Measurements from ENCODE around the gene TNFRSF25.
"Not testable (repeated sequence)": the region's sequence is repeated elsewhere in the genome, so short reads cannot be mapped to it uniquely, and the experiment has no call there.

The TNFRSF25 gene

DNA sequence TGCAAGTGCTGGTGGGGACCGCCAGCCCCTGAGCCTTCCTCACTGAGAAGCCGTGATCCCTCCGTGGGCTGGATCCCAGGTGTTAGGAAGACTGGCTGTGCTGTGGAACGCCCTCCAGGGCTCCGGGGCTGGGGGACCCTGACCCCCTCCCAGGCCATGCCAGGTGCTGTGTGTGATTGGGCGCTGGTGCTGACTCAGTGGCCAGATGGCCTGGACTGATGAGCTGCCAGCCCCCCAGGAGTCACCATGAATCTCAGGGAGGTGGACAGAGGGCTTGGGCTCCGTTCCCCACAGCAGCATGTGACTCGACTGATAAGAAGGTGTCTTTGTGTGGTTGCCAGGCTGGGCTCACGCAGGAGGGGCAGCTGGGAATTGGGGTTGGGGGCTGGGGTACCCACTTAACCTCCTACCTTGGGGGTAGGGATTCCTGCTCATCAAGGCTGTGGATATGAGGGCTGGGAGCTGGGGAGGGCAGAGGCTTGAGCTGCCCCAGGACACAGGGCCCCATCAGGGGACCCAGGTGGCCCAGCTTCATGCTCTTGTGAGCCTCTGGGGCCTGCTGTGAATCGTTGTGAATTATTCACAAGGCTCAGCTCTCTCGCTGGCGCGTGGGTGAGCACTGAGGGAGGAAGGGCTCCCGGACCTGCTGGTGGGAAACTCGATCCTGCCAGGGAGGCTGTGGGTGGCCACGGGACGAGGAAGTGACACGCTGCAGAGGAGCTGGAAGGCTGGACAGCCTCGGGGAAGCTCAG is 36.1 kb downstream of the TNFRSF25 start:
- not testable (repeated sequence) for DNase-seq

DNA sequence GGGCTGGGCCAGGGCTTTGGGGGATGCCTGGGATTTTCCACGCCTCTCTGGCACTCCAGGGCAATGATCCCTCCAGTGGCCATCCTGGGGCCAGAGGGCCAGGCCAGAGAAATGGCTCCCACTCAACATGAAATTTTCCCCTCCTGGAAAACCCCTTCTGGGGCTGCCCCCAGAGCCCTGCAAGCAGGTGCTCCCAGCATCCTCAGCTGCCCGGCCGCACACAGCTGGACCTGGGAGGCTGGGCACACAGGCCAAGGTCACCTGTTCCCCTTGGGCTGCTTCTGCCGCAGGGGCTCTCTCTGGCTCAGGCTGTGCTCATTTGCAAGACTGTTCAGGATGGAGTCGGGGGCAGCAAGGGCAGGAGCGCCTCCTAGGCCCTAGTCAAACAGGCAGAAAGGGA is 37.5 kb downstream of the TNFRSF25 start:
- not testable (repeated sequence) for DNase-seq

DNA sequence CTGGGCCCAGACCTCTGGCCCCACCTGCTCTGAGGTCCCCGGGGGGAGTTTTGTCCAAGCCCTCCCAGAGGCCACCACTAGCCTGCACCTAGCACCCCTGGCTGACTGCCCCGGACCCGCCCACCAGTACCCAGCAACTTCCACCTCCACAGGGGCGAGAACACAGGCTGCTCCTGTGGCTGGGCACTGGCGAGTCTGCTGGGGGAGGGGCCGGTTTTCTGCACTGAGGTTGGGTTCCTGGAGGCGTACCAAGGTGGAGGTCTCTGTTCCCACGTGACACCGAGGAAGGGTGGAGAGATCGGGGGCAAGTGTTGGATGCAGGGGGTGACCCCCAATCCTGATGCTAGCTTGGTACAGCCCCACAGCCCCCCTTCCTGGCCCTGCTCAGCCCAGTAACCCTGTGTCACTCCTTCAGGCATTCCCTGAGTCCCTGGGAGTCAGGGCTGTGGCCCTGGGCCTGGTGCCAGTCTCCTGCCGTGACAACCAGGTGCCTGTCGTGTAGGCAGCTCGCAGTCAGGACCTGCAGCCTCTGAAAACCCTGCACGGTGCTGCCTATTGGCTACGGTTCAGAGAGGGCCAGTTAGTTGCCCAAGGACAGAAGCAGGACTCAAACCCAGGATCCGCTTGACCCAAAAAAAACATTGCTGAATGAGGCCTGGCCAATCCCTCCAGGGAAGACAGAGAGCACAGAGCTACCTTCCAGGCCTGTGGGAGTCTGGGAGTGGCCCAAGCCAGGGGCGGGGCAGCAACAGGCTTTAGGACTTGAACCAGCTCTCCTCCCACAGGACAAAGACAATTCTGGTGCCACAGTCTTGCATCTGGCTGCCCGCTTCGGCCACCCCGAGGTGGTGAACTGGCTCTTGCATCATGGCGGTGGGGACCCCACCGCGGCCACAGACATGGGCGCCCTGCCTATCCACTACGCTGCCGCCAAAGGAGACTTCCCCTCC is 38.3 kb downstream of the TNFRSF25 start:
- DNase-seq: no peak

DNA sequence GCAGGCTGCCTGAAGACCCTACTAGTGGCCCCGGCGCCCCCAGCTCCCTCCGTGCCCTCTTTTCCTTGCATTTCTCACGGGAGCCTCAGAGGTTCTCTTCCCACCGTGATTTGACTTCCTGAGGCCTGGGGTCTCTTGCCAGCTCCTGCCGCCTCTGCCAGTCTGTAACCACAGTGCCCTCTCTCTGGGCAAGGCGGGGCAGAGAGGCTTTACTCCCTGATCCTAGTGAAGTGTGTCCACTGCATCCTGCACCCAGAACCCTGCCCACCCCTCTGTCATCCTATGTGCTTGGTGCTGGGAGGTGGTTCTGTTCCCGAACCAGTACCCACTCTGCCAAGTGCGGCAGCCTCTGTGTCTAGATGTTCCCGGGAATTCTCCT is 39.0 kb downstream of the TNFRSF25 start:
- DNase-seq: no peak

DNA sequence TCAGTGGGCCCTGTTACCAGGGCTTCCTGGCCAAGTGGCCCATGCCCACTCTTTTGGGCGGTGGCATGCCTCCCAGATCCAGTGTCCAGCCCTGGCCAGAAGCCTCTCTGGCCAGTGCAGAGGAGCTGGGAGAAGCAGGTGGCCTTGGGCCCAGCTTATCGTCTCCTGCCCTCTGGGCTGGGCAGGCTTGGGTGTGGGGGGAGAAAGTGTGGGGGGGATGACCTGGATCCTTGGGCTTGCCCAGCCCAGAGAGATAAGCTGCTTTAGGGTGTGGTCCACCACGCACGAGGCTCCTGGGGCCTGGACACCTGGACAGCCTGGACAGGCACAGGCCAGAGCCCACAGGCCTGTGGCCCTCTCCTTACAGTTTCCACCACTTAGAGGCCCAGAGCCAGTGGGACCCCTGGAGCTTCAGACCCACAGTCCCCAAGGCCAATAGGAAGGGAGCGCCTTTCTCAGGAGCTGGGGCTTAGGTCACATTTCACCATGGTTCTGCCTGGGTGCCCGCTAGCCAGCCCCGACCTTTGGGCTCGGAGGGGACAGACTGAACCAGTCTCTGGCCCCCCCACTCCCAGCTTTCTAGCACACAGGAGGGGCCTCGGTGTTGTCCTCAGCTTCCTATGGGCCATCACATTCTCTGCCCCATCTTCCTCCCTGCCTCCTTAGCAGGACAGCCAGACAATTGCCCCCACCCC is 39.5 kb downstream of the TNFRSF25 start:
- no peak for DNase-seq

DNA sequence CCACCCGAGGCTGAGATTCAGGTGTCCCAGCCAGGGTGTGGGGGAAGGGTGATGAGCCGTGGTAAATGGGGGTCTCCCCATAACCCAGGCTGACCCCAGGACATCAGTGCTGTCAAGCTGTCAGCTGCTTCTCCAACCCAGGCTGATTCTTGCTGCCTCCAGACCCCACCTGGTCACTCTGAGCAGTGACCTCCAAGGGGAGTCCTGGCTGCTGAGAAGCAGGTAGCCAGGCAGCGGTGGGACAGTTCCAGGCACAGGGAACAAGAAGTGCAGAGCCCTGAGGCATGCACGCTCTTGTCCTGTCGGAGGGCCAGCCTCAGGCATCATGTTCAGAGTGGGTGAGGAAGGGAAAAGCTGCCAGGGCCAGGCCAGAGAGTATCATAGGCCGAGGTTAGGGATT is 40.3 kb downstream of the TNFRSF25 start:
- DNase-seq: no peak

DNA sequence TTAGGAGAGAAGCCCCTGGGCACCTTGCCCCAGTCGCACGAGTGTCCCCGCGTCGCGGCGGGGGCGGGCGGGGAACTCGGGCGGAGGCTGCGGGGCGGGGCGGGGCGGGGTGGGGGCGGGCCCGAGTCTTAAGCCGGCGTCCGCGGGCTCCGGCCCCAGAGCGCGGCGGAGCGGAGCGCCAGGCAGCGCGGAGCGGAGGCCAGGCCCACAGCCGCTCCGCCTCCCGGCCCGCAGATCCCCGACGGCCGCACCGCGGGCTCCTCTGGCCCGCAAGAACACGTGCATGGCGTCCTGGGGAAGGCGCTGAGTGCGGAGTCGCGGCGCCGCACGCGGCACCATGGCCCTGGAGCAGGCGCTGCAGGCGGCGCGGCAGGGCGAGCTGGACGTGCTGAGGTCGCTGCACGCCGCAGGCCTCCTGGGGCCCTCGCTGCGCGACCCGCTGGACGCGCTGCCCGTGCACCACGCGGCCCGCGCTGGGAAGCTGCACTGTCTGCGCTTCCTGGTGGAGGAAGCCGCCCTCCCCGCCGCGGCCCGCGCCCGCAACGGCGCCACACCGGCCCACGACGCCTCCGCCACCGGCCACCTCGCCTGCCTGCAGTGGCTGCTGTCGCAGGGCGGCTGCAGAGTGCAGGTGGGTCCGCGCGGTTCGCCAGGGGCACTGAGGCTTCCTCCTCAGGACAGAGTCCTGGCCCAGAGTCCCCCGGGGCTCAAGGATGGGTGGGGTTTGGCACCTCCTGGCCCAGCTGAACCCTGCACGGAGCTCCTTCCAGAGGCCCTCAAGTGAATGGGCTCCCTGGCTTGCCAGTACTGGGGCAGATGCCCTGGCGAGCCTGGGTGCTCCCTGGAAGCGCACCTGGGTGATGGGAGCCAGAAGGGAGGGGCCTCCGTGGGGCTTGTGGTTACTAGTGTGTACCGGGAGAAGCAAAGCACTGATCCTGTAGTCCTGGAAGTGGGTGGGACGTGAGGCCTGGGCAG is 41.1 kb downstream of the TNFRSF25 start, which contains the start of gene ESPN:
ESPN (plus strand) TSS at position 158 of the 975 bp plus-strand sequence; CDS start at position 338, 180 bp downstream.
- no peak for DNase-seq

DNA sequence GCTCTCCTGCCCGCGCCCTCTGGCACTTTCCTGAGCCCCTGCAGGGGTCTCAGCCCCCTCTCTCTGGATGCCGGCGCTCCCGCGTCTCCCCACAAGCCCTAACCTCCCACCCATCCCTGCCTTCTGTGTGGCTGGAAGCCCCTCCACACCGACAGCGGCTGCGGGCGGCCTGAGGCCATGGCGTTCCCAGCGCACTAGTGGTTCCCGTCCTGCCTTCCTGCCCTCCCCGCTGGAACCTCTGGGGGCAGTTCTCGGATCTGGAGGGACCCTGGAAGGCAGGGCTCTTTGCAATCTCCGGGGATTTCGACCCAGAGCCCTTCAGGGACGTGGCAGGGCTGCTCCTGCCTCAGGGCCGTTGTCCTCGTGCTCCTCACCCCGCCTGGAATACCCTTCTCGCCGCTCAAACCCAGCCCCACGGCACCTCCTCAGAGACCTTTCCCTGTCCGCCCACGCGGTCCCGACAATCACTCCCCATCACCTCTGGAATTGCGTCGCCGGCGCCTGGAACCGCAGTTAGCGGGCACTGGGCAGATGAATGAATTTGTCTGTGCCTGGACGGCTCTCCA is 41.9 kb downstream of the TNFRSF25 start:
- no peak for DNase-seq

DNA sequence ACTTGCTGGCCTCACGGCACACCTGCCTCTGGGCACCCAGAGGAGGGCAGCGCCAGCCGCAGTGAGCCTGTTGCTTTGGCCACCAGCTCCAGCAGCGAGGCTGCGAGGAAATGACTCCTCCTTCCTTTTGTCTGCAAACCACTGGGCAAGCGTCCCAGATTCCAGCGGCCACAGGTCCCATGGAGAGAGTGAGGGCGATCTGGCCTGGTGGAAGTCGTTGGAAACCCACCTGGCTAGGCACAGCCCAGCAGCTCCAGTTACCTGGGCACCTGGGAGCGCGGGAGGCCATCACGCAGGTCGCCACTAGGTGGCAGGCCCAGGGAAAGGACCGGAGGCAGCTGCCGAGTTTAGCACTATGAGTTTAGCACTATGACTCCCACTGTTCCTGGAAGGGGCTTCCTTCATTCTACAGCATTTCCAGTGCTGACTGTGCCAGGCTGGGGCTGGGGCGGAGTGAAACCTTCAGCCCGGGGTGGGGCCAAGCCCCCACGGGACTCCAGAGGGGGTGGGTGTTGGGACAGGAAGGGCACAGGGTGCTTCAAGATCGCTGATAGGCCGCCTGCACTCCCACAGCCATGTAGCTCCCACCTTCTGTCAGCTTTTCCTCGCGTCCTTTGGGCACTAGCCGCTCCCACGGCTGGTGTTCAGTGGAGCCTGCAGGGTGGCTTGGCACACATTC is 42.5 kb downstream of the TNFRSF25 start:
- DNase-seq: peak; percentile 62

DNA sequence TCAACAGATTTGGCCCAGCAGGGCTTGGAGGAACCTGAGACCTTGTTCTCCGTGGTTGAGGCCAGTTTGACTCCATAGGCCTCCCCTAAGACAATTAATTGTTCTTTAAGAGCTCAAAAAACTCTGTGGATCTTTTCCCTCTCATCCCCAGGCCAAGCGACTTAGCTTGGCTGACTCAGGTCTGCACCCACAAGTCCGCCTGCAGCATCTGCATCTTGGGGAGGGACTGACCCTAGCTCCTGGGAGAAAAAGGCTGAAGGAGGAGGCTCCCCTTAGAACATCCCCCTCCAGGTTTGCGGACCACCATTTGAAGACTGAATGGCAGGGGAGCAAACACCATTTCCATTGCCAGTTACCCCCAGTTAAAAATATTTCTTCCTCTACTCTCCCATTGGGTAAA is 44.7 kb downstream of the TNFRSF25 start:
- no peak for DNase-seq

DNA sequence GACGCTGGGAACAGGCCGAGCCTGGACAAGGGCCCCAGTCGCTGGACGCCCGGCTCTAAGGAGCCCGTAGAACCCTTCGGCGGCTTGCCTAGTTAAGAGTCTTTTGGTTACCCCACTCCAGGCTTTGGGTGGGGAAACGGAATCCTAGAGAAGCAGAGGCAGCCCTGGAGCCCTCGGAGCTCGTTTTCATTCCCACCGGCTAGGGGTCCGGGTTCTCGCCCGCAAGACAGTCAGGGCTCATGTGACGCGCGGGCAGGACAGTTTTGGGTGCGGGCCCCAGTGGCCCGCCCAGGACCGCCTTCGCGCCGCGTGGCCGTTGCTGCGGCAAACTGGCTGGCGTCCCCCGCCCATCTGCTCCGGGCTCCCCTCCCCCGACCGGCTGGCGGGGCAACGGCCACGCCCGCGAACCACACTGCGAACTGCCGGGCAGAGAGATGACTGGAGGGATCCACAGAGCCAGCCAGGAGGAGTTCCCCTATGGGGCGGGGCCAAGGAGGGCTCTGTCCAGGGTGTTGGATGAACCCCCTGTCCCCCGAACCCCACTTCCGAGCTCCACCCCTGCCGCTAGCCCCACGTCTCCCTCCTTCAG is 45.4 kb downstream of the TNFRSF25 start:
- no peak for DNase-seq

DNA sequence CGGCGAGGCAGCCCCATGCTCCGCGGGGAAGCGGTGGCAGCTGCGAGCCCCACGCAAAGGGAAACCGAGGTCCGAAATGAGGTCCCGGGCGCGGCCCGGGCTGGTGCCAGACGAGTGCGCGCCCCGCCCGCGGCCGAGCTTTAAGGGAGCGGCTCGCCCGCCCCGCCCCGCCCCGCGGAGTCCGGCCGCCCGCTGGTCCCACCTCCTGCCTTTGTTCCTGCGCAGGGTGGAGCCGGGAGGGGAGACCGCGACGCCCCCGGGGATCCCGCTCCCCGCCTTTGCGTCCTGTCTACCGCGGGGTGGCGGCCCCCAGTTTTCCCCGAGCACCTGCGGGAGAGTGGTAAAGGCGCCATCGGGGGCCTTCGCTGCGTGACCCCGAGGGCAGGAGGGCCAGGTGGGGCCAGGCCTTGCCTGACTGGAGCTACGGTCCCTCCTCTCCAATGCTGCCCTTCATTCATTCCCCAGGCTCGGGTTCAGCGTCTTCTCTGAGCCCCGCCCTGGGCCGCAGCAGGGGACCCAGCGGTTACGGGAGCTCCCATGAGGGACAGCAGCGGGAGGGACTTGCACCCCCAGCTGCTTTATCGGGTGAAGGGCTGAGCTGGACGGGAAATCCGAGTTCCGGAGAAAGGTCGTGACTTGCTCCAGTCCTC is 46.0 kb downstream of the TNFRSF25 start, which contains the start of gene HES2:
HES2 (minus strand) TSS at position 116 of the 650 bp plus-strand sequence; CDS start at position 17, 99 bp downstream.
- no peak for DNase-seq

DNA sequence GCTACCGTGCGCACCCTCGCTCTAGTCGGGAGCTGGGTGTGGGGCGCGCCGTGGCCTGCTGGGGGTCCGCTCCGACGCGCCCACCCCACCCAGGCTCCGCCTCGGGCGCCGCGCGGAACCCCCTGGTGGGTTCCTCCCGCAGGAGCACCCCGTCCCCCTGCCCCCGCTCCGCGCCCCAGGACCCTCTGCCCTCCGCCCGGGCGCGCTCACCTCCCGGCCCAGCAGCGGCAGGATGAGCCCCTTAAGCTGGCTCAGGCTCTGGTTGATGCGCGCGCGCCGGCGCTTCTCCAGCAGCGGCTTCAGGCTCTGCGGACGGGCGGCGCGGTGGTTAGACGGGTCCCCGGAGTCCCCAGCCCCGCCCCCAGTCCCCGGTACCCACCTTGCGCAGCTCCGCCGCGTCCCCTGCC is 46.6 kb downstream of the TNFRSF25 start:
- no peak for DNase-seq

DNA sequence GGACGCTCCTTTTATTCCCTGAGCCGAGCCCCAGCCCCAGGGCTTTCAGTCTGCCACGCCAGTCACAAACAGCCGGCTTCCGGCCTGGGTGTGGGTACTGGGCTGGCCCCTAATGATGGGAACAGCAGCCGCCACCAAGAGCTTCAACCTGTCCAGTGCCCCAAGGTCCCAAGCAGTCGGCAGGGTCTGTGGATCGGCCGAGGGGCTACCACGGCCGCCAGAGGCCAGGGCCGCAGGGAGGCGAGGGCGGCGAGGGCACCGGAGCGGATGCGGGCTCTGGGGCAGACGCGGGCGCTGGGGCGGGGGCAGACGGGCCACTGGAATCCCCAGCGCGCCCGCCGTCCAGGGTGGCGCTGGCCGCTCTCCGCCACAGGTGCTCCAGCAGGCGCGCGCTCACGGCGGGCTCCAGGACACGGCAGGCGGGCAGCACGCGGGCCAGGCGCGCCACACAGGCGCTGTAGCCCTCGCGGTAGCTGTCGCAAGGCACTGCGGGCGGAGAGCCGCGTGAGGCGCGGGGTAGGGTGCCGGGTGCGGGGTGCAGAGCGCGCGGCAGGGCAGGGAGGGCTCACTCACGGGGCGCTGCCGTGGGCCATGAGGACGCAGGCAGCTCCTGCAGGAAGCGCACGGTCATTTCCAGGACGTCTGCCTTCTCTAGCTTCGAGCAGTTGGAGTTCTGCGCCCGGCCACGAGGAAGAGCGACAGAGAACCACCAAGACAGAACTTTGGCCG is 47.1 kb downstream of the TNFRSF25 start:
- DNase-seq: no peak

DNA sequence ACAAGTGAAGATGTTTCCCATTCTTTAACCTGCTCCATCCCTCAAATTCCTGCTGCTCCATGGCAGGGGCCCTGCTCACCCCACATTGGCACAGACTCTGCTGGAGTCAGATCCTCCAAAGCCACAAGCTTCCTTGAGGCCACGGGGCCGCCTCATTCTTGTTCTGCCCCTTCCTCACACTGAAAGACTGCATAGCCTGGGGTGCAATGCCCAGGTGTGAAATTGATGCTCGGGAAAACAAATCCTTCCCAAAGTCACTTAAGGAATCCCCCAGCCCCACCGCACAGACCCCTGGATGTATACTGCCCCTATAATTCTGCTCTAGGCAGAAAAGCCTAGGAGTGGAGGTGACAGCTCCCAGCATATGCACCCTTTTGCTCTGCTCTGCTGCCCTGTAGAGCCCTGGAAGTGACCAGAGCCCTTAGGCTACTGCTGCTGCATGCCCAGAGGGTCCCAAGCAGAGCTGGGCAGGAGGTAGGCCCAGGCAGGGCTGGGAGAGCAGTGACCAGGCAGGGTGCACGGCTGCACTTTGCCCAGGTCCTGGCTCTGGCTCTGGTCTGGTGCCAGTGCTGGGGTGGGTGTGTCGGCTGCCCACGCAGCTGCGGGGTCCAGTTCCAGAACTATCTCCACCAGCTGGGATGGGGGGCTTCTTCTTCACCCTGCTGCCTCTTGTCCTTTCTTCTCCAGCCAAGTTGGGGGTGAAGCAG is 47.9 kb downstream of the TNFRSF25 start:
- DNase-seq: no peak

DNA sequence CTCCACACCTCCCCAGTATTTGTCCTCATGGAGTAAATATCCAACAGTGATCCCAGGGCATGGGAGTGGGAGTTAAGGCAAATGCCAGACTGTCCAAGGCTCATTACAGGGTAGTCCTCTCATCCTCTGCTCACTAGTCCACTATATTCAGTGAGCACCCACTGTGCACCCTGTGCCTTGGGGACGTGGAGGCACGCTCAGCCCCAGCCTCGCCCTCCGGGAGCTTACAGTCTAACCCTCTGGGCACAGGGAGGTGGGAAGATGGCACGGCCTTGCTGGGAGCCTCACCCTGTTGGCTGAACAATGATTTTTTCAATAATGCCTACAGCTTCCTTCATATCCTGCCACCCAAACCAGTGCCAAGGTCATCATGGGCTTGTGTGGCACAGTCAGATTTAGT is 49.1 kb downstream of the TNFRSF25 start:
- no peak for DNase-seq

DNA sequence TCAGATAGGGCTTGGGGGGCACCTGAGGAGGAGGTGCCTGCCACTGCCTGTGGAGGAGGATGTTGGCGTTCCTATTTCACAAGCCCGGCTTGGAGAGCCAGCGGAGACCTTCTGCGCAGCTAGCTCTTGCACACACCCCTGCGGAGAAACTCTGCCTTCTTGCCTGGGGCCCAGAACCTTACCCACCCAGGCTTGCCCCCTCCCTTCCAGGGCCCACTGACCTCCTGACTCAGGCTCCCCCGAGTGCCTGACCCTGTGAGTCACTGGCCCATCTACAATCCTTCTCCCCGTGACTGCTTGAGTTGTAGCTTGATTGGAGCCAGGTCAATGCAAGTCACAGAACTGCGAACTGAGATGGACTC is 49.7 kb downstream of the TNFRSF25 start:
- no peak for DNase-seq

DNA sequence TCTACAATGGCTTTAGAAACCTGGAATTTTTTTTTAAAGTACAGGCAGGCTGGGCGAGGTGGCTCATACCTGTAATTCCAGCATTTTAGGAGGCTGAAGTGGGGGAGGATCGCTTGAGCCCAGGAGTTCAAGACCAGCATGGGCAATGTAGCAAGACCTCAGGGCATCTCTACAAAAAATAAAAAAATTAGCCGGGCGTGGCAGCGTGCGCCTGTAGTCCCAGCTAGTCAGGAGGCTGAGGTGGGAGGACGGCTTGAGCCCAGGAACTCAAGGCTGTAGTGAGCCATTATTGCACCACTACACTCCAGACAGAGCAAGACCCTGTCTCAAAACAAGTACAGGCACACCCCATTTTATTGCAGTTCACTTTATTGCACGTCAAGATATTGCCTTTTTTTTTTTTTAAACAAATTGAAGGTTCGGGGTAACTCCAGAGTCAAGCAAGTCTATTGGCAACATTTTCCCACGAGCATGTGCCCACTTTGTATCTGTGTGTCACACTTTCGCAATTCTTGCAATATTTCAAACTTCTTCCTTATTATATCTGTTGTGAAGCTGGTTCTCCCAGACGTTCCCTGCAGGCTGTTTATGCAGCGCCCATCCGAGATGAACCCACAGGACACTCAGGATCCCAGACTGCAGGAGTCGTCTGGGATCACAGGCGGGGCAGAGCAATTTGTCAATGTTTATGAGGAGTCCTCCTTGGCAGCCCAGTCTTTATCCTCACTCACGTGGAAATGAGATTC is 50.9 kb downstream of the TNFRSF25 start:
- no peak for DNase-seq

Data from T-helper 9 cell (primary cell).